Natural killer cell (primary cell): ENCODE results near the gene KLHDC8A. TPM values are rescaled to one million over a fixed set of nuclear protein-coding genes. Genes with fewer than 3 reads are reported as not detected.

Source experiments
- ATAC-seq, 3 donors: fragments of 150-1000 bp in 2 of 3; fragments of 200-7000 bp in 1 of 3; cut with Tn5 transposase; 1 replicate in 1 of 3; 2 replicates in 2 of 3; pipeline ENCODE4 v1.10.0; 2021; ENCODE audit warnings: mild to moderate bottlenecking in 2 of 3, moderate library complexity in 2 of 3
- DNase-seq, 2 donors: peaks; one replicate each; pipeline versions ENCODE4 v3.0.0 to v3.0.0-alpha.2; 2013 to 2021; ENCODE audit warnings: mixed read lengths in 1 of 2
- H3K27ac ChIP-seq: one replicate; pipeline ENCODE4 v1.5.1; 2013; ENCODE audit warnings: mild to moderate bottlenecking, low read length
- H3K27me3 ChIP-seq: one replicate; pipeline ENCODE4 v1.6.1; 2013; ENCODE audit warnings: low read length; ENCODE audit not compliant: control insufficient read depth, insufficient read depth
- H3K36me3 ChIP-seq: one replicate; pipeline ENCODE4 v1.6.1; 2013; ENCODE audit warnings: low read length; ENCODE audit not compliant: control insufficient read depth, insufficient read depth
- H3K4me1 ChIP-seq: one replicate; pipeline ENCODE4 v1.6.1; 2013; ENCODE audit warnings: low read length; ENCODE audit not compliant: control insufficient read depth, insufficient read depth
- H3K4me3 ChIP-seq: one replicate; pipeline ENCODE4 v1.5.1; 2013; ENCODE audit warnings: low read length
- H3K9me3 ChIP-seq: one replicate; pipeline ENCODE4 v1.6.1; 2013; ENCODE audit warnings: low read length; ENCODE audit not compliant: control insufficient read depth, insufficient read depth
- H3K27ac Mint-ChIP-seq, 2 donors: one replicate each; pipeline ENCODE4 v1.8.0; 2022; ENCODE audit warnings: mild to moderate bottlenecking in 2 of 2, mixed read lengths in 2 of 2, moderate library complexity in 1 of 2
- H3K27me3 Mint-ChIP-seq, 2 donors: one replicate each; pipeline ENCODE4 v1.8.0; 2022; ENCODE audit warnings: low read depth in 2 of 2, mixed read lengths in 2 of 2
- H3K36me3 Mint-ChIP-seq: one replicate; pipeline ENCODE4 v1.8.0; 2022; ENCODE audit warnings: mixed read lengths
- H3K4me1 Mint-ChIP-seq, 2 donors: one replicate each; pipeline ENCODE4 v1.8.0; 2022; ENCODE audit warnings: mixed read lengths in 2 of 2
- H3K4me3 Mint-ChIP-seq: one replicate; pipeline ENCODE4 v1.8.0; 2022; ENCODE audit warnings: mild to moderate bottlenecking, moderate library complexity, mixed read lengths
- H3K9me3 Mint-ChIP-seq, 2 donors: one replicate each; pipeline ENCODE4 v1.8.0; 2022; ENCODE audit warnings: mixed read lengths in 2 of 2
- CTCF ChIP-seq: fragments of 200-600 bp; IDR thresholded peaks from one replicate; pipeline ENCODE4 v1.8.0; 2022; ENCODE audit warnings: antibody characterized with exemption
- WGBS: methylation state at CpG from one replicate; pipeline ENCODE4 v1.1.7; 2013; ENCODE audit warnings: missing lambda C conversion rate; ENCODE audit not compliant: insufficient coverage; 5-methylcytosine and 5-hydroxymethylcytosine counted together
- intact Hi-C: fragments of 100-400 bp; cut with micrococcal nuclease; formaldehyde crosslinking; loops from one replicate; pipeline ENCODE4 v1.14.2; 2022
- total RNA-seq, 4 donors: library from RNA; stranded (reverse); fragments of 120-200 nt in 1 of 4; gene quantifications; one replicate each; pipeline versions ENCODE4 v1.2.3 to v1.2.4, GENCODE V29; 2013 to 2022

The KLHDC8A gene
- total RNA-seq, 3 donors from 2014 or later (not counting 1 experiment from before 2014, with no cell fraction given), result not detected

GRCh38 chr1:205316161-205316566, 40.6 kb downstream of the KLHDC8A start:
- intact Hi-C loops, result no loop called here
- TF ChIP-seq CTCF, result no peak
- peak overlapping the region; percentile 94 to 98 for H3K27ac Mint-ChIP-seq
- H3K4me3 Mint-ChIP-seq, result peak overlapping the region; percentile 73
- H3K36me3 ChIP-seq, result peaks cover 12% of the 10 kb centered on the region
- H3K27me3 ChIP-seq, result no peaks in the 10 kb centered on the region
- H3K27me3 Mint-ChIP-seq, result no peaks in the 10 kb centered on the region
- peak overlapping the region; percentile 88 for H3K27ac ChIP-seq
- peaks cover 94% of the 10 kb centered on the region in 2 donors for H3K4me1 Mint-ChIP-seq
- H3K4me1 ChIP-seq, result peaks cover 87% of the 10 kb centered on the region
- ATAC-seq (no peak), DNase-seq (peak in 1 of 2 donors; percentile 56)
- no peaks in the 10 kb centered on the region for H3K9me3 ChIP-seq
- H3K36me3 Mint-ChIP-seq, result no peaks in the 10 kb centered on the region
- 19% methylated on average over 2 of the region's 2 CpGs for WGBS
- no peak overlapping the region for H3K4me3 ChIP-seq
- H3K9me3 Mint-ChIP-seq, result no peaks in the 10 kb centered on the region

GRCh38 chr1:205315008-205315618, 41.6 kb downstream of the KLHDC8A start:
- WGBS, result 65% methylated on average over 5 of the region's 5 CpGs
- Histone ChIP-seq H3K4me1 (peaks cover 90% of the 10 kb centered on the region), H3K36me3 (peaks cover 23% of the 10 kb centered on the region), H3K4me3 (no peak overlapping the region), H3K9me3 (no peaks in the 10 kb centered on the region), H3K27ac (peak overlapping the region; percentile 88), H3K27me3 (no peaks in the 10 kb centered on the region)
- intact Hi-C loops, result no loop called here
- Mint-ChIP-seq H3K4me1 (peaks cover 90 to 96% of the 10 kb centered on the region in 2 donors), H3K27me3 (no peaks in the 10 kb centered on the region), H3K36me3 (no peaks in the 10 kb centered on the region), H3K9me3 (no peaks in the 10 kb centered on the region), H3K27ac (peak overlapping the region; percentile 94 to 98), H3K4me3 (peak overlapping the region; percentile 86)
- peak in 1 of 2 donors; percentile 30 for DNase-seq
- no peak for ATAC-seq
- no peak for TF ChIP-seq CTCF

- Histone ChIP-seq H3K4me3 (peak overlapping the region; percentile 22), H3K36me3 (peaks cover 36% of the 10 kb centered on the region), H3K4me1 (peaks cover 82% of the 10 kb centered on the region), H3K27me3 (no peaks in the 10 kb centered on the region), H3K27ac (peak overlapping the region; percentile 88), H3K9me3 (no peaks in the 10 kb centered on the region)
- intact Hi-C loops, result loop anchor here (1.0 to 5.0 kb wide), 4 partner anchors 8 to 191 kb away; partner anchors contain the start of genes DSTYK, NUAK2 and RBBP5
- peak; percentile 51 to 78 for DNase-seq
- Mint-ChIP-seq H3K4me3 (peak overlapping the region; percentile 86), H3K27me3 (no peaks in the 10 kb centered on the region), H3K9me3 (no peaks in the 10 kb centered on the region), H3K36me3 (no peaks in the 10 kb centered on the region), H3K4me1 (peaks cover 76 to 82% of the 10 kb centered on the region in 2 donors), H3K27ac (peak overlapping the region; percentile 94 to 98)
- ATAC-seq, result peak; percentile 86 to 91 (median 89)
- 17% methylated on average over 21 of the region's 21 CpGs for WGBS
- TF ChIP-seq CTCF, result no peak
These were observed 43.0 kb downstream of the KLHDC8A start for GRCh38 chr1:205313563-205314308.
